ENCODE measurements around the gene XRCC5.

XRCC5 gene

DNA sequence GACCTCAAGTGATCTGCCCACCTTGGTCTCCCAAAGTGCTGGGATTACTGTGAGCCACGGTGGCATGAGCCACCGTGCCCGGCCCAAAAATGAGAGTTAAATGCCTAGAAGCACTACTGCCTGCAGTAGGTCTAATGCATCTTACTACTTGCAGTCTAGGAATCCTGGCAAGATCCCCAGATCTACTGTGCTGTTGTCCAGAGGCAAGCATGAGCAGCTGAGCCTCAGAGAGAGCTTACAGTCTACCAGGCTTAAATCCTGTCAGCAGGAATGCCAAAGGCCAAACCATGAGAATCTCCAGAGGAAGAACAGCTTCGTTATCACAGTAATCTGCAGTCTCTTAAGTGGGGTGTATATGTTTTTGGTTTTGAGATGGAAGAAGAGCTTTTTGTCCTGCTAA is 54.4 kb downstream of the XRCC5 start:
- TF ChIP-seq, protein P1, sequence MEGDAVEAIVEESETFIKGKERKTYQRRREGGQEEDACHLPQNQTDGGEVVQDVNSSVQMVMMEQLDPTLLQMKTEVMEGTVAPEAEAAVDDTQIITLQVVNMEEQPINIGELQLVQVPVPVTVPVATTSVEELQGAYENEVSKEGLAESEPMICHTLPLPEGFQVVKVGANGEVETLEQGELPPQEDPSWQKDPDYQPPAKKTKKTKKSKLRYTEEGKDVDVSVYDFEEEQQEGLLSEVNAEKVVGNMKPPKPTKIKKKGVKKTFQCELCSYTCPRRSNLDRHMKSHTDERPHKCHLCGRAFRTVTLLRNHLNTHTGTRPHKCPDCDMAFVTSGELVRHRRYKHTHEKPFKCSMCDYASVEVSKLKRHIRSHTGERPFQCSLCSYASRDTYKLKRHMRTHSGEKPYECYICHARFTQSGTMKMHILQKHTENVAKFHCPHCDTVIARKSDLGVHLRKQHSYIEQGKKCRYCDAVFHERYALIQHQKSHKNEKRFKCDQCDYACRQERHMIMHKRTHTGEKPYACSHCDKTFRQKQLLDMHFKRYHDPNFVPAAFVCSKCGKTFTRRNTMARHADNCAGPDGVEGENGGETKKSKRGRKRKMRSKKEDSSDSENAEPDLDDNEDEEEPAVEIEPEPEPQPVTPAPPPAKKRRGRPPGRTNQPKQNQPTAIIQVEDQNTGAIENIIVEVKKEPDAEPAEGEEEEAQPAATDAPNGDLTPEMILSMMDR (IDR thresholded peaks at IDR 0.05; ENCODE audit: borderline replicate concordance, insufficient read depth, low read depth, low read length) = no peak
- no peak overlapping the region for H3K4me3 ChIP-seq (ENCODE audit: low read depth, low read length)

DNA sequence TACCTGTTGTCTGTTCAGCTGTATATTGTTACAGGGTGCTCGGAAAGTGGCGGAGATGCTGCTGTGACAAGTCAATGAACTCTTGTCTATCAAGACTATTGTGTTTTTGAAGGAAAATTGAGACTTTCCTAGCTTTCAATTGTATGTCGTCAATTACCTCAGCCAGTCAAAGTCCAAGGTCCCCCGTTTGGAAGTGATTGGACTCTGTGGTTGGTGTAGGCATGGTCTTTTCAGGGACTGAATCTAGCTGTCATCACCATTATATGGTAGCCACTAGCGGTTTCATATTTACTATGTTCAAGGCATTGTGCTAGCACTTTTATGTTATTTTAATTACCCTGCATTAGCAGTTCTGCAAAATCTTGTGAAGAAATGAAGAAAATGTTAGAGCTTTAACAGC is 54.9 kb downstream of the XRCC5 start:
- no peak overlapping the region for H3K4me3 ChIP-seq (ENCODE audit: low read depth, low read length)
- TF ChIP-seq, protein P1 (IDR thresholded peaks at IDR 0.05; ENCODE audit: borderline replicate concordance, insufficient read depth, low read depth, low read length) = no peak

DNA sequence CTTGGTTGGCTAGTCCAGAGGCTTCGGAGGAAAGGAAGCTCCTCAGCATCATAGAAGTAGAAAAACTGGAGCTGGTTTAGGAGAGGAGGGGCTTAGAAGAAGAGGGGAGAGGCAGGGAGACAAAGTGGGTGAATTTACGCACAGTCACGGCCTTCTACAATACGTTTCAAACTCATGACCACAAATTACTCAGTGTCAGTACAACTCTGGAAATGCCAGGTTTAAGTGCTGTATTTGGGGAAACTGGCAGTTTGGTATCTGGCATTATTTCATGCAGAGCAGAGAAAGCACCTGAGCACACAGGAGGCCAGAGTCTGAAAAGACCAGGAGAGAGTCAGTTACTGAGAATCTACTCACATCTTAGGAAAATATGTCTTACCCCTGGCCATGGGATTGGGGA is 55.4 kb downstream of the XRCC5 start:
- TF ChIP-seq, protein P1 (IDR thresholded peaks at IDR 0.05; ENCODE audit: borderline replicate concordance, insufficient read depth, low read depth, low read length) = no peak
- H3K4me3 ChIP-seq (ENCODE audit: low read depth, low read length) = no peak overlapping the region

DNA sequence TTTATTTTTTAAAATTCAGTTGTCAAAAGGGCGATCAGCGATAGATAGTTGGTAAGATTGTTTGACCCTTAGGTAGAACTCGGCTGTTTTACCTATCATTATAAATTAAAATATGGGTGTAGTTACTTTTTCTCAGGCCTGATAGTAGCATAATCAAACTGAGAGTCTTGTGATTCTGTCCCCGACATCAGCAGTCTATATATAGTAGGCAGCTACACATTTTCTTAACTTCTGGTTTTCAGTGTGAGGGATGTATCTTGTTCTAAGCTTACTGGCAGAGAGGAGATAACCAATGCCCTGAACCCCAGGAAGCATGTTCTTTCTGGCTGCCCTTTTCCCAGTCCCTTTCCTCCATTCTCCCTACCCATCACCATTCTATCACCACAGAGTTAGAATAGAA is 56.6 kb downstream of the XRCC5 start:
- H3K4me3 ChIP-seq (ENCODE audit: low read depth, low read length) = no peak overlapping the region
- TF ChIP-seq, protein P1 (IDR thresholded peaks at IDR 0.05; ENCODE audit: borderline replicate concordance, insufficient read depth, low read depth, low read length) = no peak

DNA sequence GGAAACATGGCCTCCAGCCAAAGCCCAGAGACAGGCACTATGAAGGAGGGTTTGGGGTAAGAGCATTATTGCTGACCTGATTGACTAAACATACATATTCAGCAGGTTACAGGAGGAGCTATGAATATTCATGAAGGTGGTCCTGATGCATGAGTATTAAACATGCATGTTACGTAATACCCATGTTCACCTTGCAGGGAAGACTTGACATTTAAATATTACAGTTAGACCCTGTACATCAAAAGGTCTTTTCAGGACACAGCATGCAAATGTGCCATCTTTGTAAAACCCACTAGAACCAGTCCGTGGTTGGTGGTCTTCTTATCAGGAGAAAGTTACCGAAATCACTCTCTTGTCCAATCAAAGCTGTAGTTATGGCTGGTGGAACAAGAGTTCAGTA is 59.9 kb downstream of the XRCC5 start:
- TF ChIP-seq, protein P1 (IDR thresholded peaks at IDR 0.05; ENCODE audit: borderline replicate concordance, insufficient read depth, low read depth, low read length) = no peak
- no peak overlapping the region for H3K4me3 ChIP-seq (ENCODE audit: low read depth, low read length)

DNA sequence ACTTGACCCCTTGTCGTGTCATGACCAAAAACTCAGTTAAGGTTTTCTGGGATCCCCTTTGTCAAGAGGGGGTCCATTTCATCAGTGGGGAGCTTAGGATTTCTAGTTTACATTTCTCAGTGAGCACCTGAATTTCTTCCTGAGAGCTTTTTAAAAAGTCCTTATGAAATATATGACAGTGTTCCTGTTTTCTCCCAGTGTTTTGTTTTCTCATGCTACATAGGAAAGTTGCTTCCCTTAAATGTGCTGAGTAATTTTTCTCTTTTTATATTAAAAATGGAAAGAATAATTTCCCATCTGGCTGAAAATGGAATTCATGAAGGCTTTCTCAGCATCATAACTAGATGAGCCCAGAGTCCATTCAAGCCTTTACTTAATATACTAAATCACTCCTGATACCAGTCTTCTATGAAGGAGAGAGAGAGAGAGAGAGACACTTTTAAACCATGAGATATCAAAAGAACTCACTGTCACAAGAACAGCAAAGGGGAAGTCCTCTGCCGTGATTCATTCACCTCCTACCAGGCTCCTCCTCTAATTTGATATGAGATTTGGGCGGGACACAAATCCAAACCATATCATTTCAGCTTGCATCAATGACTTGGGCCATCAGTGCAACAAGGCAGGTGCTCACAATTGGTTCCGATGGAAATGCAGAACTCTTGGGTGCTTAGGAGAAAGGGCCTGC is 61.1 kb downstream of the XRCC5 start:
- TF ChIP-seq, protein P1 (IDR thresholded peaks at IDR 0.05; ENCODE audit: borderline replicate concordance, insufficient read depth, low read depth, low read length) = no peak

DNA sequence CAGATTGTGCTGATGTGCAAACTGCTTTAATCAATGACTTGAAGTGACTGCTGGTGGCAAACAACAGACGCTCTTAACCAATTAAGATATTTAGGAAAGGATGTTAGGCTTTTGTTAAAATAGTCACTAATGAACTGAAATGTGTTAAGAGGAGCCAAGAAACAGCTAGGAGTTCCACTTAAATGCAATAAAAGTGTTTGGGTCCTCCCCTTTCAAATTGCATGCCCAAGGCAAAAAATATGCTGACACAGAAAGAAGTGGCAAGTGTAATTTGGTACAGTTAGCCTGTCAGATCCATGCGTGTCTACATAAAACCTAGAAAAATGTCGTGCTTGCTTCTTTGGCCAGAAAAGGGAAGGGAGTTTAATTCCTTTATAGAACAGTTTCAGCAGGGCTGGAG is 61.9 kb downstream of the XRCC5 start:
- TF ChIP-seq, protein P1 (IDR thresholded peaks at IDR 0.05; ENCODE audit: borderline replicate concordance, insufficient read depth, low read depth, low read length) = no peak
- H3K4me3 ChIP-seq (ENCODE audit: low read depth, low read length) = no peak overlapping the region

More for the DNA sequence above, 61.1 kb downstream of the XRCC5 start:
- no peak overlapping the region for H3K4me3 ChIP-seq (ENCODE audit: low read depth, low read length)
